ENCODE results near the gene TEX19. TPM values are rescaled to one million over a fixed set of nuclear protein-coding genes. Genes with fewer than 3 reads are reported as not detected.

TEX19 gene
- total and polyA plus RNA-seq, 2 of the 4 experiments (the other 2 are of a cell fraction) = under 0.01 to 0.03 TPM

DNA sequence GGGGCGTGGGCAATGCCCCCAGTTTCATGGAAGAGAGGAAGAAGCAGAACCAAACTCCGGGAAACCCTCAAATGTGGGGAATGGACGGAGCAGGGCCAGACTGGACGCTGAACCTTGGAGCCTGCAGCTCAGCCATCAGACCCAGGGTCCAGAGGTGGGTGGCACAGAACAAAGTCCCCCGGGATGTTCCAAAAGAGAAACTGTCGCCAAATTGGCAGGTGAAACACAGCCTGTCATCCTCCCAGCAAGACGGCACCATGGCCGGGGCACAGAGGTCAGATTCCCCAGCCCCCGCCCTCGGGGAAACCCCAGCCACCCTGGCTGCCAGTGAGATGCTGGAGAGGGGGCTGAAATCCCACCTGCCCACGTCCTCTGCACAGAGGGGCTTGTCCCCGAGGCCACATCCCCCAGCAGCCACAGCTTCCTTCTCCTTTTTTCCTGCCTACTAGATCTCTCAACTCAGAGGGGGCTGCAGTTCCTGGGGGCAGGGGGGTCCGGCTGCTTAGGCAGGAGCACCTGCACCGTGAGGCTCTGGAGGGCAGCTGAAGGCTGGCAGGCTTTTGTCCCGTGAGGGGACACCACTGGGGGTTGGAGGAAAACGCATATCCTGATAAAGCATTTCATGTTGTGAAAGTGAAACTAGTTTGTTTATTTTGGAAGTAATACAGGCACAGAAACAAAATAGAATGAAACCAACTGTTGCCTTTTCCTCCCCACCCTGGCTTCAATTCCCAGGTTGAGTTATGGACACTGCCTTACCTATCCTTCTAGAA lies 24.2 kb upstream of the TEX19 start:
- Histone ChIP-seq H3K4ac (ENCODE audit: low read depth, low read length) (peak overlapping the region; percentile 56), H3K27me3 (ENCODE audit: control insufficient read depth, insufficient read depth, low read length) (0 out of 2 replicates have a peak, but pooled peaks cover 3% of the 10 kb centered on the region), H4K8ac (ENCODE audit: low read depth in 2 of 2, low read length in 2 of 2) (peak overlapping the region in 1 of 2 experiments; percentile 76; a peak in 2 of 4 replicates), H3K36me3 (ENCODE audit: control insufficient read depth, insufficient read depth, low read length) (no peaks in the 10 kb centered on the region), H3K9me3 (ENCODE audit: control insufficient read depth, insufficient read depth, low read length) (no peaks in the 10 kb centered on the region), H4K5ac (ENCODE audit: low read depth, low read length) (peak overlapping the region; percentile 8), H3K4me1 (ENCODE audit: control insufficient read depth, insufficient read depth, low read length) (peaks cover 32% of the 10 kb centered on the region), H2BK5ac (ENCODE audit: low read depth, low read length, poor library complexity, severe bottlenecking) (no peak overlapping the region), H3K9ac (ENCODE audit: low read depth, low read length) (no peak overlapping the region), H4K20me1 (ENCODE audit: insufficient read depth, low read length) (no peaks in the 10 kb centered on the region), H3K56ac (ENCODE audit: extremely low read depth, insufficient read depth, low read length) (no peak overlapping the region), H3K18ac (ENCODE audit: low read depth, low read length) (no peak overlapping the region), H3K4me2 (ENCODE audit: low read depth, low read length) (peak overlapping the region; percentile 78), H3K4me3 (ENCODE audit: insufficient read depth, low read depth, low read length) (peak overlapping the region; percentile 25; the same call in 1 of the 2 replicates), H2BK120ac (ENCODE audit: low read depth, low read length) (peak overlapping the region; percentile 24; the same call in 1 of the 2 replicates), H4K91ac (ENCODE audit: insufficient read depth, low read depth, low read length) (0 out of 2 replicates have a peak overlapping the region, but pooled peaks have one; percentile 6), H2AFZ (replicated peaks; ENCODE audit: low read length, poor library complexity) (peak overlapping the region; percentile 87), H2BK20ac (ENCODE audit: low read depth, low read length) (0 out of 2 replicates have a peak overlapping the region, but pooled peaks have one; percentile 9), H3K79me1 (ENCODE audit: low read depth in 1 of 2, low read length in 2 of 2) (0 out of 4 replicates have a peak, but pooled peaks cover 0 to 3% of the 10 kb centered on the region in 2 experiments), H3K27ac (ENCODE audit: insufficient read depth, low read length) (no peak overlapping the region), H2AK9ac (replicated peaks; ENCODE audit: low read depth, low read length, poor library complexity) (peak overlapping the region; percentile 92), H3K9me1 (ENCODE audit: insufficient read depth, low read length) (peaks cover 7% of the 10 kb centered on the region), H3K23ac (ENCODE audit: low read depth, low read length) (0 out of 2 replicates have a peak overlapping the region, but pooled peaks have one; percentile 65), H2BK15ac (ENCODE audit: low read depth, low read length) (no peak overlapping the region; the same call in 2 of the 3 replicates), H2AK5ac (ENCODE audit: low read depth, low read length) (peak overlapping the region; percentile 76; the same call in 1 of the 2 replicates), H3K14ac (replicated peaks; ENCODE audit: low read depth, low read length) (peak overlapping the region; percentile 4; the same call in 1 of the 2 replicates)
- CTCF ChIA-PET = no interaction called here
- ATAC-seq (ENCODE audit: low read depth) (peak; percentile 5; the same call in 1 of the 2 replicates), DNase-seq (peak; percentile 22)
- dilution Hi-C loops (cut with HindIII; ENCODE audit: low sequenced_read_pairs, unreplicated experiment) (no loop called here), intact Hi-C loops (cut with micrococcal nuclease) (no loop called here), in situ Hi-C loops (cut with MboI; ENCODE audit: low sequenced_read_pairs) (no loop called here)
- TF ChIP-seq RAD21 (IDR thresholded peaks at IDR 0.05; ENCODE audit: low read length) = no peak
- TF ChIP-seq, protein P1, sequence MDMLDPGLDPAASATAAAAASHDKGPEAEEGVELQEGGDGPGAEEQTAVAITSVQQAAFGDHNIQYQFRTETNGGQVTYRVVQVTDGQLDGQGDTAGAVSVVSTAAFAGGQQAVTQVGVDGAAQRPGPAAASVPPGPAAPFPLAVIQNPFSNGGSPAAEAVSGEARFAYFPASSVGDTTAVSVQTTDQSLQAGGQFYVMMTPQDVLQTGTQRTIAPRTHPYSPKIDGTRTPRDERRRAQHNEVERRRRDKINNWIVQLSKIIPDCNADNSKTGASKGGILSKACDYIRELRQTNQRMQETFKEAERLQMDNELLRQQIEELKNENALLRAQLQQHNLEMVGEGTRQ (IDR thresholded peaks at IDR 0.05; ENCODE audit: low read depth, low read length) = no peak
- TF ChIP-seq BHLHE40 (IDR thresholded peaks at IDR 0.05; ENCODE audit: low read depth, low read length) = peak; percentile 40; the same call in 1 of the 2 replicates
- BruUV-seq (replicated peaks) = no TSS peak
- POLR2A ChIA-PET (ENCODE audit: unreplicated experiment) = no interaction called here
- 61% methylated on average over 5 of the region's 16 CpGs; no CpG with 5 or more reads in 1 of the 2 experiments for WGBS, 2 experiments (ENCODE audit: extremely low coverage in 2 of 2, insufficient read length in 1 of 2)

Measured in IMR-90 (cell line).